Measurements from ENCODE around the gene PRKG1.

The PRKG1 gene

GRCh38 chr10:52136921-52137320 is 1062.6 kb downstream of the PRKG1 start:
- Histone ChIP-seq H3K9ac (ENCODE audit: low read length) (no peak overlapping the region), H3K4me1 (ENCODE audit: control insufficient read depth in 1 of 2, insufficient read depth in 2 of 2, low read length in 2 of 2) (no peaks in the 10 kb centered on the region), H3K4me3 (ENCODE audit: low read depth, low read length) (no peak overlapping the region), H3K23ac (ENCODE audit: low read length) (no peak overlapping the region), H4K91ac (ENCODE audit: low read depth, low read length) (no peak overlapping the region), H2AFZ (ENCODE audit: insufficient read depth, low read length, poor library complexity) (no peak overlapping the region), H2BK120ac (ENCODE audit: insufficient read depth, low read length, poor library complexity) (no peak overlapping the region), H3K18ac (ENCODE audit: low read length) (no peak overlapping the region), H3K36me3 (ENCODE audit: control insufficient read depth in 1 of 2, insufficient read depth in 2 of 2, low read length in 2 of 2) (no peaks in the 10 kb centered on the region), H3K9me3 (ENCODE audit: insufficient read depth, low read depth, low read length) (no peaks in the 10 kb centered on the region), H3K14ac (ENCODE audit: low read length) (no peak overlapping the region), H2BK5ac (ENCODE audit: low read depth, low read length, poor library complexity) (no peak overlapping the region), H3K79me2 (ENCODE audit: control insufficient read depth, insufficient read depth, low read length, poor library complexity) (no peaks in the 10 kb centered on the region), H3K79me1 (ENCODE audit: low read length) (no peaks in the 10 kb centered on the region), H4K12ac (ENCODE audit: low read depth, low read length) (no peak overlapping the region), H3K27me3 (ENCODE audit: insufficient read depth, low read length) (no peaks in the 10 kb centered on the region), H2AK5ac (ENCODE audit: low read length) (no peak overlapping the region), H3K27ac (ENCODE audit: low read depth, low read length) (no peak overlapping the region), H3K4ac (ENCODE audit: low read depth, low read length) (no peak overlapping the region), H3K4me2 (ENCODE audit: low read length) (no peak overlapping the region), H2BK12ac (ENCODE audit: low read length) (no peak overlapping the region), H4K8ac (ENCODE audit: low read depth, low read length) (no peak overlapping the region)
- DNase-seq: no peak
- no CpG with 5 or more reads among the region's 2 CpGs for WGBS (ENCODE audit: extremely low coverage, insufficient coverage, insufficient read length)

GRCh38 chr10:52143338-52143737 is 1069.1 kb downstream of the PRKG1 start:
- Histone ChIP-seq H2AFZ (ENCODE audit: insufficient read depth, low read length, poor library complexity) (no peak overlapping the region), H3K9me3 (ENCODE audit: insufficient read depth, low read depth, low read length) (no peaks in the 10 kb centered on the region), H3K27me3 (ENCODE audit: insufficient read depth, low read length) (no peaks in the 10 kb centered on the region), H3K36me3 (ENCODE audit: control insufficient read depth in 1 of 2, insufficient read depth in 2 of 2, low read length in 2 of 2) (no peaks in the 10 kb centered on the region), H3K23ac (ENCODE audit: low read length) (no peak overlapping the region), H3K4me1 (ENCODE audit: control insufficient read depth in 1 of 2, insufficient read depth in 2 of 2, low read length in 2 of 2) (no peaks in the 10 kb centered on the region), H3K4me2 (ENCODE audit: low read length) (no peak overlapping the region), H3K27ac (ENCODE audit: low read depth, low read length) (no peak overlapping the region), H3K14ac (ENCODE audit: low read length) (no peak overlapping the region), H2AK5ac (ENCODE audit: low read length) (no peak overlapping the region), H4K91ac (ENCODE audit: low read depth, low read length) (no peak overlapping the region), H3K18ac (ENCODE audit: low read length) (no peak overlapping the region), H4K12ac (ENCODE audit: low read depth, low read length) (no peak overlapping the region), H4K8ac (ENCODE audit: low read depth, low read length) (no peak overlapping the region), H3K4me3 (ENCODE audit: low read depth, low read length) (no peak overlapping the region), H2BK12ac (ENCODE audit: low read length) (no peak overlapping the region), H2BK5ac (ENCODE audit: low read depth, low read length, poor library complexity) (no peak overlapping the region), H3K79me1 (ENCODE audit: low read length) (no peaks in the 10 kb centered on the region), H3K79me2 (ENCODE audit: control insufficient read depth, insufficient read depth, low read length, poor library complexity) (no peaks in the 10 kb centered on the region), H2BK120ac (ENCODE audit: insufficient read depth, low read length, poor library complexity) (no peak overlapping the region), H3K9ac (ENCODE audit: low read length) (peak overlapping the region; percentile 44), H3K4ac (ENCODE audit: low read depth, low read length) (no peak overlapping the region)
- WGBS (ENCODE audit: extremely low coverage, insufficient coverage, insufficient read length): no CpG with 5 or more reads among the region's 1 CpG
- DNase-seq: no peak

GRCh38 chr10:52145636-52146035 is 1071.3 kb downstream of the PRKG1 start:
- H2BK120ac ChIP-seq (ENCODE audit: insufficient read depth, low read length, poor library complexity): no peak overlapping the region
- no peak for DNase-seq
- no peaks in the 10 kb centered on the region for H3K79me2 ChIP-seq (ENCODE audit: control insufficient read depth, insufficient read depth, low read length, poor library complexity)
- no peak overlapping the region for H3K14ac ChIP-seq (ENCODE audit: low read length)
- H3K9me3 ChIP-seq (ENCODE audit: insufficient read depth, low read depth, low read length): no peaks in the 10 kb centered on the region
- H3K4me3 ChIP-seq (ENCODE audit: low read depth, low read length): no peak overlapping the region
- H4K8ac ChIP-seq (ENCODE audit: low read depth, low read length): no peak overlapping the region
- H3K27ac ChIP-seq (ENCODE audit: low read depth, low read length): no peak overlapping the region
- no peak overlapping the region for H4K12ac ChIP-seq (ENCODE audit: low read depth, low read length)
- no peak overlapping the region for H2BK5ac ChIP-seq (ENCODE audit: low read depth, low read length, poor library complexity)
- H2BK12ac ChIP-seq (ENCODE audit: low read length): no peak overlapping the region
- no peak overlapping the region for H3K18ac ChIP-seq (ENCODE audit: low read length)
- no peak overlapping the region for H4K91ac ChIP-seq (ENCODE audit: low read depth, low read length)
- H3K79me1 ChIP-seq (ENCODE audit: low read length): no peaks in the 10 kb centered on the region
- no peak overlapping the region for H3K4ac ChIP-seq (ENCODE audit: low read depth, low read length)
- H3K27me3 ChIP-seq (ENCODE audit: insufficient read depth, low read length): no peaks in the 10 kb centered on the region
- no peak overlapping the region for H3K23ac ChIP-seq (ENCODE audit: low read length)
- no peaks in the 10 kb centered on the region for H3K4me1 ChIP-seq (ENCODE audit: control insufficient read depth in 1 of 2, insufficient read depth in 2 of 2, low read length in 2 of 2)
- WGBS (ENCODE audit: extremely low coverage, insufficient coverage, insufficient read length): no CpG with 5 or more reads among the region's 1 CpG
- H2AK5ac ChIP-seq (ENCODE audit: low read length): no peak overlapping the region
- no peak overlapping the region for H3K4me2 ChIP-seq (ENCODE audit: low read length)
- no peaks in the 10 kb centered on the region for H3K36me3 ChIP-seq (ENCODE audit: control insufficient read depth in 1 of 2, insufficient read depth in 2 of 2, low read length in 2 of 2)
- no peak overlapping the region for H3K9ac ChIP-seq (ENCODE audit: low read length)
- no peak overlapping the region for H2AFZ ChIP-seq (ENCODE audit: insufficient read depth, low read length, poor library complexity)

GRCh38 chr10:52146766-52147165 is 1072.5 kb downstream of the PRKG1 start:
- Histone ChIP-seq H2AK5ac (ENCODE audit: low read length) (no peak overlapping the region), H2BK120ac (ENCODE audit: insufficient read depth, low read length, poor library complexity) (no peak overlapping the region), H3K79me2 (ENCODE audit: control insufficient read depth, insufficient read depth, low read length, poor library complexity) (no peaks in the 10 kb centered on the region), H3K4me1 (ENCODE audit: control insufficient read depth in 1 of 2, insufficient read depth in 2 of 2, low read length in 2 of 2) (no peaks in the 10 kb centered on the region), H3K79me1 (ENCODE audit: low read length) (no peaks in the 10 kb centered on the region), H3K4me2 (ENCODE audit: low read length) (no peak overlapping the region), H4K8ac (ENCODE audit: low read depth, low read length) (no peak overlapping the region), H4K12ac (ENCODE audit: low read depth, low read length) (no peak overlapping the region), H3K27ac (ENCODE audit: low read depth, low read length) (no peak overlapping the region), H3K9ac (ENCODE audit: low read length) (no peak overlapping the region), H3K23ac (ENCODE audit: low read length) (no peak overlapping the region), H2BK12ac (ENCODE audit: low read length) (no peak overlapping the region), H2AFZ (ENCODE audit: insufficient read depth, low read length, poor library complexity) (no peak overlapping the region), H3K9me3 (ENCODE audit: insufficient read depth, low read depth, low read length) (no peaks in the 10 kb centered on the region), H3K14ac (ENCODE audit: low read length) (no peak overlapping the region), H3K4ac (ENCODE audit: low read depth, low read length) (no peak overlapping the region), H3K4me3 (ENCODE audit: low read depth, low read length) (no peak overlapping the region), H4K91ac (ENCODE audit: low read depth, low read length) (no peak overlapping the region), H3K18ac (ENCODE audit: low read length) (no peak overlapping the region), H2BK5ac (ENCODE audit: low read depth, low read length, poor library complexity) (no peak overlapping the region), H3K36me3 (ENCODE audit: control insufficient read depth in 1 of 2, insufficient read depth in 2 of 2, low read length in 2 of 2) (no peaks in the 10 kb centered on the region), H3K27me3 (ENCODE audit: insufficient read depth, low read length) (no peaks in the 10 kb centered on the region)
- DNase-seq: no peak
- WGBS (ENCODE audit: extremely low coverage, insufficient coverage, insufficient read length): no CpG with 5 or more reads among the region's 2 CpGs

Measured in trophoblast cell (in vitro differentiated cells and primary cell).